GM18909 (cell line): ENCODE data around the gene UBE3A.

ENCODE experiments used
- ATAC-seq: cut with Tn5 transposase; IDR thresholded peaks from one replicate; pipeline ENCODE4 v1.9.1; 2021; ENCODE audit warnings: mild to moderate bottlenecking; ENCODE audit not compliant: unreplicated experiment, poor library complexity

UBE3A gene

GRCh38 chr15:25406846-25407245, 32.0 kb downstream of the UBE3A start:
- ATAC-seq: no peak

- ATAC-seq: no peak
Measured at GRCh38 chr15:25406261-25406660, 32.6 kb downstream of the UBE3A start.

GRCh38 chr15:25403771-25404170, 35.1 kb downstream of the UBE3A start:
- no peak for ATAC-seq

- no peak for ATAC-seq
Measured at GRCh38 chr15:25402342-25402741, 36.5 kb downstream of the UBE3A start.

GRCh38 chr15:25401501-25401900, 37.3 kb downstream of the UBE3A start:
- no peak for ATAC-seq

- no peak for ATAC-seq
Measured at GRCh38 chr15:25397100-25397499, 41.7 kb downstream of the UBE3A start.

GRCh38 chr15:25394898-25395297, 43.9 kb downstream of the UBE3A start:
- ATAC-seq: no peak

GRCh38 chr15:25392806-25393205, 46.0 kb downstream of the UBE3A start:
- ATAC-seq: no peak

GRCh38 chr15:25391971-25392721, 46.7 kb downstream of the UBE3A start:
- no peak for ATAC-seq

GRCh38 chr15:25385986-25386385, 52.8 kb downstream of the UBE3A start:
- ATAC-seq: no peak

- no peak for ATAC-seq
Measured at GRCh38 chr15:25381579-25381978, 57.2 kb downstream of the UBE3A start.

- ATAC-seq: no peak
Measured at GRCh38 chr15:25378501-25378901, 60.3 kb downstream of the UBE3A start.

GRCh38 chr15:25375557-25375956, 63.3 kb downstream of the UBE3A start:
- ATAC-seq: no peak

- no peak for ATAC-seq
Measured at GRCh38 chr15:25374143-25374542, 64.7 kb downstream of the UBE3A start.

- no peak for ATAC-seq
Measured at GRCh38 chr15:25372298-25372697, 66.5 kb downstream of the UBE3A start.

GRCh38 chr15:25368850-25369249, 70.0 kb downstream of the UBE3A start:
- ATAC-seq: no peak

GRCh38 chr15:25366058-25366457, 72.8 kb downstream of the UBE3A start:
- no peak for ATAC-seq

GRCh38 chr15:25362545-25362944, 76.3 kb downstream of the UBE3A start:
- ATAC-seq: no peak

GRCh38 chr15:25347707-25348106, 91.1 kb downstream of the UBE3A start:
- ATAC-seq: no peak

GRCh38 chr15:25346371-25346770, 92.5 kb downstream of the UBE3A start:
- no peak for ATAC-seq

- no peak for ATAC-seq
Measured at GRCh38 chr15:25345943-25346342, 92.9 kb downstream of the UBE3A start.

- ATAC-seq: no peak
Measured at GRCh38 chr15:25342629-25343028, 96.2 kb downstream of the UBE3A start.
